ENCODE measurements around the gene CHAMP1.

CHAMP1 gene

DNA sequence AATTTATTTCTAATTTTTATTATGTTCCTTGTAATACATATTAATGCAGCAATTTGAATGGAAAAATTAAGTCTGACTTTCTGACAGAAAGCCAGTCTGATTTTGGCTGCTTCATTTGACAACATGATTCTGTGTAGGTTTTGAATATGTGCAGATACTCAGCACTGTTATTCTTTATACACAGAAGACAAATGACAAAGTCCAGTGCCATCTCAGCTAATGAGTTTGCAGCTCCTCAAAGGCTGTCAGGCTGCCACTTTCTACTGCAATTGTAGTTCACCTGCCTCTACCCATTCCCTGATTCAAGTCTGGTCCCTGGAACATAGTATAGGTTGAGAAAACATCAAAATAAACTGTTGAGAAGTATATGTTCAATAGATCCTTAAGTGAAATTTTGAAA lies 2.9 kb upstream of the CHAMP1 start:
- TF ChIP-seq, protein P1, sequence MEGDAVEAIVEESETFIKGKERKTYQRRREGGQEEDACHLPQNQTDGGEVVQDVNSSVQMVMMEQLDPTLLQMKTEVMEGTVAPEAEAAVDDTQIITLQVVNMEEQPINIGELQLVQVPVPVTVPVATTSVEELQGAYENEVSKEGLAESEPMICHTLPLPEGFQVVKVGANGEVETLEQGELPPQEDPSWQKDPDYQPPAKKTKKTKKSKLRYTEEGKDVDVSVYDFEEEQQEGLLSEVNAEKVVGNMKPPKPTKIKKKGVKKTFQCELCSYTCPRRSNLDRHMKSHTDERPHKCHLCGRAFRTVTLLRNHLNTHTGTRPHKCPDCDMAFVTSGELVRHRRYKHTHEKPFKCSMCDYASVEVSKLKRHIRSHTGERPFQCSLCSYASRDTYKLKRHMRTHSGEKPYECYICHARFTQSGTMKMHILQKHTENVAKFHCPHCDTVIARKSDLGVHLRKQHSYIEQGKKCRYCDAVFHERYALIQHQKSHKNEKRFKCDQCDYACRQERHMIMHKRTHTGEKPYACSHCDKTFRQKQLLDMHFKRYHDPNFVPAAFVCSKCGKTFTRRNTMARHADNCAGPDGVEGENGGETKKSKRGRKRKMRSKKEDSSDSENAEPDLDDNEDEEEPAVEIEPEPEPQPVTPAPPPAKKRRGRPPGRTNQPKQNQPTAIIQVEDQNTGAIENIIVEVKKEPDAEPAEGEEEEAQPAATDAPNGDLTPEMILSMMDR (IDR thresholded peaks at IDR 0.05), result no peak
- H3K4me3 ChIP-seq, result no peak overlapping the region

DNA sequence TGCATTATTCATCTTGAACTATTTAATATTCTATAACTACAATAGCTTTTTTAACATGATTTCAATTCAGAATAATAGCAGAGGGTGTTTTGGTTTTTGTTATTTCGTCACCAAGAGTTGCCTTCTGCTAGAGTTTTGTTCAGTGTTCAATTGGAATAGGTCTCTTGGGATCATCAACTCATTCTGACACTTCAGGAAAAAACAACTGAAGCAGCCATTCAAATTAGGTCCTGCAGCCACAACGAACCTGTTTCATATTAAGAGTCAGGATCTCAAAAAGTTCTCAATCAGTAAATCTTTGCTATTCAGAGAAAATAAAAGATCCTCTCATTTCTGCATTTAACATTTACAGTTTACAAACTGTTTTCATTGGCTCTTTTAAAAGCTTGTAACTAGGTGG lies 2.4 kb upstream of the CHAMP1 start:
- TF ChIP-seq, protein P1 (IDR thresholded peaks at IDR 0.05), result no peak
- no peak overlapping the region for H3K27ac ChIP-seq
- no peak for DNase-seq (ENCODE audit: low spot score)
- H3K4me3 ChIP-seq, result no peak overlapping the region

More for the DNA sequence above, 2.9 kb upstream of the CHAMP1 start:
- H3K27ac ChIP-seq, result no peak overlapping the region
- DNase-seq (ENCODE audit: low spot score), result no peak

DNA sequence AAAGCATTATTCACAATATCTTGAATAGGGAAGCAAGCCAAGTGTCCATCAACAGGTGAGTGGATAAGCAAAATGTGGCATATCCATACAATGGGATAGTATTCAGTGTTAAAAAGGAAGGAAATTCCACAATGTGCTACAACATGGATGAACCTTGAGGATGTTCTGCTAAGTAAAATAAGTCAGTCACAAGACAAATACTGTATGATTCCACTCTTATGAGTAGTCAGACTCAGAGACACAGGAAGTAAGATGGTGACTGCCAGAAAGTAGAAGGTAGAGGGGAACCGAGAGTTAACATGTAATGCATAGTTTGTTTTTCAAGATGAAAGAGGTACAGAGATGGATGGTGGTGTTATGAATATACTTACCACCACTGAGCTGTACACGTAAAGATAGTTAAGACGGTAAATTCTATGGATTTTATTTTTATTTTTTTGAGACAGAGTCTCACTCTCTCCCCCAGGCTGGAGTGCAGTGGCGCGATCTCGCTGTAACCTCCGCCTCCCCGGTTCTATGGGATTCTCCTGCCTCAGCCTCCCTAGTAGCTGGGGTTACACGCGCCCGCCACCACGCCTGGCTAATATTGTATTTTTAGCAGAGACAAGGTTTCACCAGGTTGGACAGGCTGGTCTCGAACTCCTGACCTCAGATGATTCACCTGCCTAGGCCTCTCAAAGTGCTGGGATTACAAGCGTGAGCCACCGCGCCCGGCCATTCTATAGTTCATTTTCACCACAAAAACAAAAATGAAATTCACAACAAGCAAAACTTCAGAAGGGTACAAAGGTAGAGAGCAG lies 1.0 kb upstream of the CHAMP1 start:
- peak overlapping the region; percentile 92 for H3K4me3 ChIP-seq

DNA sequence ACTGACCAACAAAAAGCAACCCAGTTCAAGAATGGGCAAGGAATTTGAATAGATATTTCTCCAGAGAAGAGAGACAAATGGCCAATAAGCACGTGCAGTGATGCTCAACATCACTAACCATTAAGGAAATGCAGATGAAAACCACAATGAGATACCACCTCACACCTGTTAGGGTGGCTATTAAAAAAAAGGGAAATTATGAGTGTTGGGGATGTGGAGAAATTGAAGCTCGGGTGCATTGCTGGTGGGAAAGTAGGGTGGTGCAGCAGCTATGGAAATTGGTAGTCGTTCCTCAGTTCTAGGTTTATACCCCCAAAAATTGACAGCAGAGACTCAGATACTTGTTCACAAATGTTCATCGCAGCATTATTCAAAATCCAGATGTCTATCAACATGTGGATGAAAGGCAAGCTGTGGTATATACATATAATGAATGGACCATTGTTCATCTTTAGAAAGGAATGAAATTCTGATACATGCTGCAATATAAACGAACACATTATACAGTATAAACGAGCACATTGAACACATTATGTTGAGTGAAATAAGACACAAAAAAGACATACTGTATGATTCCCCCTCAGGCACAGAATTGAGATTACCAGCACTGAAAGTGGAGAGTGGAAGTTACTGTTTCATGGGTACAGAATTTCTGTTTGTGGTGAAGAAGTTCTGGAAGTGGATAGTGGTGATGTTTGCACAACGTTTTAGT lies 927 bp downstream of the CHAMP1 start:
- no peak for DNase-seq (ENCODE audit: low spot score)
- Histone ChIP-seq H3K27ac (peak overlapping the region; percentile 76 to 95), H3K4me3 (peak overlapping the region; percentile 92)
- TF ChIP-seq, protein P1 (IDR thresholded peaks at IDR 0.05), result no peak

More for the DNA sequence above, 1.0 kb upstream of the CHAMP1 start:
- no peak for DNase-seq (ENCODE audit: low spot score)
- TF ChIP-seq, protein P1 (IDR thresholded peaks at IDR 0.05), result no peak
- peak overlapping the region; percentile 76 to 95 for H3K27ac ChIP-seq

DNA sequence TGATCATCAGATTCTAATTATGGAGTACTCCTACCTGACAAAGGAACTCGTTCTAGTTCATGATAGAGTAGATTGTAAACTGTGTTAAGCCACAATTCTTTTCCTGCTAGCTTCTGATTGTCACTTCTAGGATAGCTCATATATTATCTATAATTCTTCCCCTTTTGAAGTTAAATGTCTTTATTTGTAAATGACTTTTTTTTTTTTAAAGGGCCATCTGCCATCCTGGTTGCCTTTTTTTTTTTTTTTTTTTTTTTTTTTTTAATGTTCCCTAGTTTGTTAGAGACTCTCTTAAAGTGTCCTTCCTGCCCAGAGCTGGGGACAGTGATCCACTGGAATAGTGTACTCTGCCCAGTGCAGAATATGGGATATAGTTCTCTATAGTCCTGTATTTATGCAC lies 4.3 kb downstream of the CHAMP1 start:
- Histone ChIP-seq H3K4me3 (no peak overlapping the region), H3K27ac (no peak overlapping the region)
- TF ChIP-seq, protein P1 (IDR thresholded peaks at IDR 0.05), result no peak
- DNase-seq (ENCODE audit: low spot score), result no peak

DNA sequence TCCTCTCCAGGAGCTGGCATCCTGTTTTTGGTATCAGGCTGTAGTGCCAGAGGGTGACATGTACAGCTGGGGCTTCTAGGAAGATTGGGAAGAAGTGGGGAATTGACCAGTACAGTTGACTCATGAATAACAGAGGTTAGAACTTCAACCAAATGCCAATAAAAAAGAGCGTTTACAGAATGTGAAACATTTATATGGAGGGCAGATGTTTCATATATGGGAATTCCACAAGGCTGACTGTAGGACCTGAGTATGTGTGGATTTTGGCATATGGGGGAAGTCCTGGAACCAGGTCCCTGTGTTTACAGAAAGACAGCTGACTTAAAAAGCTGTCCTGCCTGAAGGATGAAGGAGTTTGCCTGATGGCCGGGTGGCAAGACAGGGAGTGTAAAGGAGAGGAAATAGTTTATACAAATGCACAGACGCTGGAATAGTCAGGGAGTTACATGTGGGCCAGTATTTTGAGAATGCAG lies 5.2 kb downstream of the CHAMP1 start:
- DNase-seq (ENCODE audit: low spot score), result no peak
- Histone ChIP-seq H3K4me3 (no peak overlapping the region), H3K27ac (no peak overlapping the region)
- TF ChIP-seq, protein P1 (IDR thresholded peaks at IDR 0.05), result no peak
